Progenitor cell of endocrine pancreas (in vitro differentiated cells): ENCODE measurements around the gene TRIM24. TPM values are rescaled to one million over a fixed set of nuclear protein-coding genes. Genes with fewer than 3 reads are reported as not detected.

Experiments
- DNase-seq: peaks from one replicate; pipeline ENCODE4 v3.0.0; 2021; ENCODE audit warnings: low spot score; ENCODE audit not compliant: unreplicated experiment
- H3K27ac Mint-ChIP-seq: 2 replicates; pipeline ENCODE4 v1.8.0; 2021; ENCODE audit warnings: mild to moderate bottlenecking, moderate library complexity, mixed read lengths
- H3K27me3 Mint-ChIP-seq: 2 replicates; pipeline ENCODE4 v1.8.0; 2021; ENCODE audit warnings: mixed read lengths
- H3K36me3 Mint-ChIP-seq: 2 replicates; pipeline ENCODE4 v1.8.0; 2022; ENCODE audit warnings: mixed read lengths; ENCODE audit not compliant: insufficient read depth
- H3K4me1 Mint-ChIP-seq: 2 replicates; pipeline ENCODE4 v1.8.0; 2021; ENCODE audit warnings: low read depth, mixed read lengths
- H3K4me3 Mint-ChIP-seq: 2 replicates; pipeline ENCODE4 v1.8.0; 2021; ENCODE audit warnings: low read depth, mild to moderate bottlenecking, moderate library complexity, mixed read lengths
- H3K9me3 Mint-ChIP-seq: 2 replicates; pipeline ENCODE4 v1.8.0; 2021; ENCODE audit warnings: low read depth, mixed read lengths
- total RNA-seq: library from RNA; stranded (reverse); gene quantifications from 2 replicates; pipeline ENCODE4 v1.2.1, GENCODE V29; 2021
- TF ChIP-seq, protein P1 (sequence below): fragments of 200-600 bp; sonication (generic); IDR thresholded peaks from one replicate; pipeline ENCODE4 v1.5.0; 2021; ENCODE audit warnings: antibody characterized with exemption, mild to moderate bottlenecking; ENCODE audit not compliant: unreplicated experiment

TRIM24 gene
- total RNA-seq, 1 donor from 2014 or later = 114 TPM

DNA sequence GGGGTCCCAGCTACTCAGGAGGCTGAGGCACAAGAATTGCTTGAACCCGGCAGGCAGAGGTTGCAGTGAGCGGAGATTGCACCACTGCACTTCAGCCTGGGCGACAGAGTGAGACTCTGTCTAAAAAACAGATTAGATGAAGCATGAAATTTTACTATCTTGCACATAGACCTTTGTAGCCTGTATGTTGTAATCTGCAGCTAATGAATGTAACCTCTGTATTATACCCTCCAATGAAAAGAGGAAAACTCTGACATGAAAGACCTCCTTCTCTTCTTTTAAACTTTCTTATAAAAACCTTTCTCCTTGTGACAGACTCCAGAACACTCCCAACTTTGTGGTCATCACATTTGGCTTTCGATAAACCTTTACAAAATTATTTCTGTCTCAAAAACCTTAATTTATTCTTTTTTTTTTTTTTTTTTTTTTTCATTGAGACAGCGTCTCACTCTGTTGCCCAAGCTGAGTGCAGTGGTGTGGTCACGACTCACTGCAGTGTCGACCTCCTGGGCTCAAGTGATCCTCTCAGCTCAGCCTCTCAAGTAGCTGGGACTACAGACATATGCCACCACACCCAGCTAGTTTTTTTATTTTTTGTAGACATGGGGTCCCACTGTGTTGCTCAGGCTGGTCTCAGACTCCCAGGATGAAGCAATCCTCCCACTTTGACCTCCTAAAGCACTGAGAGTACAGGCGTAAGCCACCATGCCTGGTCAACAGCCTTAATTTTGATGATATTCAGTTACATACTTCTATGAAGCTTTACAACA is 143.7 kb downstream of the TRIM24 start:
- Mint-ChIP-seq H3K4me3 (no peak overlapping the region), H3K9me3 (peaks cover 4% of the 10 kb centered on the region), H3K36me3 (no peaks in the 10 kb centered on the region), H3K27ac (no peak overlapping the region), H3K27me3 (no peaks in the 10 kb centered on the region), H3K4me1 (peaks cover 35% of the 10 kb centered on the region)
- no peak for DNase-seq
- TF ChIP-seq, protein P1, sequence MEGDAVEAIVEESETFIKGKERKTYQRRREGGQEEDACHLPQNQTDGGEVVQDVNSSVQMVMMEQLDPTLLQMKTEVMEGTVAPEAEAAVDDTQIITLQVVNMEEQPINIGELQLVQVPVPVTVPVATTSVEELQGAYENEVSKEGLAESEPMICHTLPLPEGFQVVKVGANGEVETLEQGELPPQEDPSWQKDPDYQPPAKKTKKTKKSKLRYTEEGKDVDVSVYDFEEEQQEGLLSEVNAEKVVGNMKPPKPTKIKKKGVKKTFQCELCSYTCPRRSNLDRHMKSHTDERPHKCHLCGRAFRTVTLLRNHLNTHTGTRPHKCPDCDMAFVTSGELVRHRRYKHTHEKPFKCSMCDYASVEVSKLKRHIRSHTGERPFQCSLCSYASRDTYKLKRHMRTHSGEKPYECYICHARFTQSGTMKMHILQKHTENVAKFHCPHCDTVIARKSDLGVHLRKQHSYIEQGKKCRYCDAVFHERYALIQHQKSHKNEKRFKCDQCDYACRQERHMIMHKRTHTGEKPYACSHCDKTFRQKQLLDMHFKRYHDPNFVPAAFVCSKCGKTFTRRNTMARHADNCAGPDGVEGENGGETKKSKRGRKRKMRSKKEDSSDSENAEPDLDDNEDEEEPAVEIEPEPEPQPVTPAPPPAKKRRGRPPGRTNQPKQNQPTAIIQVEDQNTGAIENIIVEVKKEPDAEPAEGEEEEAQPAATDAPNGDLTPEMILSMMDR = no peak

DNA sequence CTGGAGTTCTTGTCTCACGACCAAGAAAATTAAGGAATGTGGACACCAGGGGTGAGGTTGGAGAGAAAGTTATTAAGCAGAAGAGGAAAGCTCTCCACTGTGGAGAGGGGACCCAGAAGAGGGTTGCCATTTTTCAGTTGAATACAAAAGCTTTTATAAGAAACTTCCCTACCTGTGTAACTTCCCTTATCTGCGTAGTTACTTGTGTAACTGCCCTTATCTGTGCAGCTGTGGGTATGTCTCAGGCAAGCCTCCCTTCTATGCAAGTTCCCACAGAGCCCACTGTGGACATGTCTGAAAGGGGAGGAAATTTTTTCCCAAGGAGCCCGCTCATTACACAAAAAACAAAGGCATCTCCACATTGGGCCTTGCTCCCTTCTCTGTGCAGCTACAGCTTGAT is 146.2 kb downstream of the TRIM24 start:
- H3K4me1 Mint-ChIP-seq = peaks cover 46% of the 10 kb centered on the region
- H3K27me3 Mint-ChIP-seq = no peaks in the 10 kb centered on the region
- peaks cover 2% of the 10 kb centered on the region for H3K36me3 Mint-ChIP-seq
- no peak overlapping the region for H3K4me3 Mint-ChIP-seq
- TF ChIP-seq, protein P1 = no peak
- peaks cover 7% of the 10 kb centered on the region for H3K9me3 Mint-ChIP-seq
- no peak for DNase-seq
- H3K27ac Mint-ChIP-seq = no peak overlapping the region

DNA sequence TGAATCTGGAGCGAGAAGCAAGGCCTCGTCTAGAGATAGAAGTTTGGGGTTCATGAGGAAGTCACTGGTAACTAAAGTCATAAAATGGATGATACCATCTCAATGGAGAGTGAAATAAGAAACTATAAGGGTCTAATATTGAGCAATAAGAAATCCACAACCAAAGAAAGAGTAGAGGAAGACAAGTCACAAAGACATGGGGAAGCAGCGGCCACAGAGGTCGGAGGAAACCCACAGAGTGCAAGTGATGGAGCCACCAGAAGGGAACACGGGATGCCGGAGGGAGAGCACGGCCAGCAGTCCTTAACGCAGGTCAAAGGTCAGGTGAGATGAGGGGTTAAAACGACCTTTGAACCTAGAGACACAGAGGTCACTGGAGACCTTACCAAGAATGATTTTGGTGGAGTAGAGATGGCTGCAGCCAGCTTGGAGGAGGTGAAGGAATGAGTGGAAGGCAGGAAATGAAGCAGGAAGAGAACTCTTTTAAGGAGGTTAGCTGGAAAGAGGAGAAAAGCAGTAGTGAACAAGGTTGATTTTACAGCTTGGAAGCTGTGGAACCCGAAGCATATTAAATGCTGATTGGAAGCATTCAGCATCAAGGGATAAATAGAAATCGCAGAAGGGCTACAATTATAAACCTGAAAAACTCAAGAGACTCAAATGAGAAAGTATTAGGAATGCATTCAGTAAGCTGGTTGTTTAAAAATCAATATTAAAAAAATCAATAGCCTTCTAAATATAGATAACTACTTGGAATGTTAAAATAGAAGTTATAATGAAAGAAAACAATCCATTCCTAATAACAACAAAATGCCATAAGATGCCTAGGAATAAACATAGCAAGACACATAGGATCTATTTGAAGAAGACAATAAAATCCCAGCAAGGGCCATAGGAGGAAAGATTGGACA is 147.4 kb downstream of the TRIM24 start:
- Mint-ChIP-seq H3K9me3 (peaks cover 7% of the 10 kb centered on the region), H3K27me3 (no peaks in the 10 kb centered on the region), H3K4me1 (peaks cover 45% of the 10 kb centered on the region), H3K36me3 (peaks cover 3% of the 10 kb centered on the region), H3K27ac (peak overlapping the region; percentile 94), H3K4me3 (peak overlapping the region; percentile 9)
- TF ChIP-seq, protein P1 = no peak
- no peak for DNase-seq

DNA sequence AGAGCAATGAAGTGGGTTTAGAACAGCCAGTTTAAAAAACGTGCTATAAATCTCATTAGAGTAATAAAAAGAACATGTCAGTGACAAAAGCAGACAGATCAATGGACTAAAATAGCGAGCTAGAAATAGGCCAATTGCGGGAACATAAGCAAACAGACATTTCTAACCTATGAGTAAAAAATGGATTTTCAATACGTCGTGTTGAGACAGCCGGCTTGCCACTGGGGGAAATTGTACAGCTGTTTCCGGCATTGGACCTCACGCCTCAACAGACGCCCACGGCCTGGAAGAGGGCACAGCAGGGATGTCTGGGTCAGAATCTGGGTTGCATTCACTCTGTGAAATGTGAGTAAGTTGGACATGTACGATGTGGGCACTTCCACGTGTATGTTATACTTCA is 148.2 kb downstream of the TRIM24 start:
- Mint-ChIP-seq H3K4me1 (peaks cover 38% of the 10 kb centered on the region), H3K27me3 (no peaks in the 10 kb centered on the region), H3K36me3 (peaks cover 4% of the 10 kb centered on the region), H3K9me3 (peaks cover 8% of the 10 kb centered on the region), H3K27ac (peak overlapping the region; percentile 94), H3K4me3 (peak overlapping the region; percentile 26)
- TF ChIP-seq, protein P1 = no peak
- no peak for DNase-seq

DNA sequence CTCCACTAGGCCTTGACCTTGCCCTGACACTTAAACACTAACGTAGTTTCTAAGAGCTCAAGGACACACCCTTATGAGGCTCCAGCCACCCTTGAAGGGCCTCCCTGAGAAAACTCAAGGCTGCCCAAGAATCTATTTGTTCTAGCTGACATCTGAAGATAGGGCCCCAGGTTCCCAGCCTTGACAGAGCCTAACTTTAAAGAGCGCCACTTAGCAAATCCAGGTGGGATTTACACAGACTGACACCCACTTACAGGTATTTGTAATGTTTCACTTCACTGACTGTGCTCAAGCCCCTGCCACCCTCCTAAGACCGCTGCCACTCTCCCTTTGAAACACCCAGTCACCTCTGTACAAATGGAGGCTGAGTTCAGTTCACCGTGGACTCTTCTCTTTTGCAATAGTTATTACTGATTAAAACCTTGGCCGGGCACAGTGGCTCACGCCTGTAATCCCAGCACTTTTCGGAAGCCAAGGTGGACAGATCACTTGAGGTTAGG is 150.7 kb downstream of the TRIM24 start:
- Mint-ChIP-seq H3K36me3 (peaks cover 7% of the 10 kb centered on the region), H3K9me3 (peaks cover 12% of the 10 kb centered on the region), H3K27me3 (no peaks in the 10 kb centered on the region), H3K27ac (peak overlapping the region; percentile 94), H3K4me1 (peaks cover 41% of the 10 kb centered on the region), H3K4me3 (peak overlapping the region; percentile 3)
- TF ChIP-seq, protein P1 = no peak
- DNase-seq = no peak
